Urothelium cell line (cell line): ENCODE measurements around the gene NRCAM.
"Not testable (repeated sequence)": the region's sequence is repeated elsewhere in the genome, so short reads cannot be mapped to it uniquely, and the experiment has no call there.

Source experiments
- DNase-seq: peaks from one replicate; pipeline ENCODE4 v3.0.0; 2011; ENCODE audit warnings: low spot score, mixed read lengths
- FAIRE-seq: peaks from 2 replicates; lab custom pipeline; 2011; peaks lifted over from hg19 to GRCh38; lab: Jason Lieb, UNC

Gene NRCAM

DNA sequence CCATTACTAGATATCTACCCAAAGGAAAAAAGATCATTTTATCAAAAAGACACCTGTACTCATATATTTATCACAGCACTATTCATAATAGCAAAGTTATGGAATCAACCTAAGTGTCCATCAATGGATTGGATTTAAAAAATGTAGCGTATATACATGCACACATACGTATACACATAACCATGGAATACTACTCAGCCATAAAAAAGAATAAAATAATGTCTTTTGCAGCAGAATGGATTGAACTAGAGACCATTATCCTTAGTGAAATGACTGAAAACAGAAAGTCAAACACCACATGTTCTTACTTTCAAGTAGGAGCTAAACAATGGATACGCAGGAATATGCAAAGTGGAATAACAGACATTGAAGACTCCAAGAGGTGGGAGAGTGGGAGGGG lies 168.4 kb downstream of the NRCAM start:
- FAIRE-seq: no peak
- no peak for DNase-seq

DNA sequence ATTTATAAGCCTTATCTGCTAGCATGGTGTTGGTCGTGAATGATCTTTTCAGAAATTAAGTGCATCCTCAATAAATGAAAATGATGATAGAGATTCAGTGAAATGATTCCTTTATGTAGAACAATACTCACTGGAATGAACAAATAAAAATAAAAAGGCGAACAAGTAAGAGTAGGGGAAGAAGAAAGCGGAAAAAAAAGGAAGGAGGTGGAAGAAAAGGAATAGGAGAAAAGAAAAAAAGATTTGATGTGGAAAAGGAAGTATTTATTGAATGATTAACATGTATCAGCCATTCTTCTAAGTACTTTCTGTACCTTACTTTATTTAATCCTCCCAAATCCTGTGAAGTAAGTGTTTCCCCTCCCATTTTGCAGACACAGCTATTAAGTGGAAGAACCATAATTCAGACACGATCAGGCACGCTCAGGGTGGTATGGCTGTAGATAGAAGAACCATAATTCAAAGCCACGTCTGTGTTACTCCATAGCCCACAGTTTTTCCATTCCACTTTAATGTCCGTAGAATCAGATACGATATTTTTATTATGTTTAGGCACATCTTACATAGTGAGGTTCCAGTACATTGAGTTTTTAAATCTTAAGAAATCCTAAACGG lies 169.8 kb downstream of the NRCAM start:
- FAIRE-seq (no peak), DNase-seq (no peak)

DNA sequence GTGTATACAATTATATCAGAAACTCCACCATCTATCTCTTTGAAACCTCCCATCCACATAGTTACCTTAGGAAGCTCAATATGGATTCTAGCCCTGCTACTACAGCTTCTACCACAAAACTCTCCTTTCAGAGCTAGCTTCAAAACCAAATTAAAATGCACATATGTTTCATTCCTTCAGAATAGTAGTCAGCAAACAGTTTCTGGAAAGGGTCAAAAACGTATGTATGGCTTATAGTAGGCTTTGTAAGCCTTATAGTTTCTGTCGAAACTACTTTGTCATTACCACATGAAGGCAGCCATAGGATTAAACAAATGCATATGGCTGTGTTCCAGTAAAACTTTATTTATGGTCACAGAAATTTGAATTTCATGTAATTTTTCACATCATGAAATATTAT lies 170.5 kb downstream of the NRCAM start:
- DNase-seq (no peak), FAIRE-seq (no peak)

GRCh38 chr7:108285003-108285368 lies 171.2 kb downstream of the NRCAM start:
- no peak for FAIRE-seq
- no peak for DNase-seq

GRCh38 chr7:108284349-108285002 lies 171.8 kb downstream of the NRCAM start:
- FAIRE-seq (no peak), DNase-seq (no peak)

DNA sequence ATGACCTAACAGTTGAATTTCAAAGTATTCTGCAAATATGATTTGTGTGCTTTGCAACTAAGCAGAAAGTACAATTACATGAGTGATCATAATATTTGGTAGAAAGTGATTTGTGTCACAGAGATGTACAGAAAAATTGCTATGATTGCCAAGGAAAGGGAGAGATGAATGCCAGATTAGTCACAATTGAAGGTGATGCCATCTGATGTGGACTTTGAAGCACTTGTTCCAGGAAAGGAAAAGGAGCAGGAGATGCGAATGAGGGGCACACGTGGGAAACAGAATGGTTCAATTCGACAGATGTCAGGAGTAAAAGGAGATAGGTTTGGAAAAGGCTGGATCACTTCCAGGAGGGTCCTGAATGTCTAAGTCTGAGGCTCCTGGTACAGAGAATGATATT lies 173.0 kb downstream of the NRCAM start:
- no peak for DNase-seq

DNA sequence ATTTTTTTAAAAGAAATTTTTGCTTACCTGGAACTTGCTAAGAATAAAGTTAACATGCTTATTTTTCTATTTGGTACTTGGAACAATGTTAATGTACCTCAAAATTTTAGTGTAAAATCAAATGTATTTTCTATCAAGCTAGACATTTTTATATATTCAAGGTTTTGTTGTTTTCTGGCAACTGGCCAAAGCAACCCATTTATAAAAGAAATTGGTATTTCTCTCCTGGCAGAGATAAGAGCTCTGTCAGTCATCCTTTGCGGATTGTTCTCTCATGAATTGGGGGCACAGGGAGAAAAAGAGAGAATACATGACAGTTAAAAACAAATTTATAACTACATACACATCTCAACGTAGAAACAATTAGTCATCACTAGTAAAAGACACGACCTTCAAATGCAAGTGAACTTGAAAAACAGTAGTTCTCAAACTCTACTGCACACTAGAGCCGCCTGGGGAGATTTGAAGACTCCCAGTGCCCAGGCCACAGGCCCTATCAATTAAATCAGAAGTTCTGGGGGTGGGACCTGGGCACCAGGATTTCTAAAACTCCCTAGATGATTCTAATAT lies 173.7 kb downstream of the NRCAM start:
- FAIRE-seq: no peak
- no peak for DNase-seq

More for the DNA sequence above, 173.0 kb downstream of the NRCAM start:
- FAIRE-seq: no peak

- FAIRE-seq: no peak
- no peak for DNase-seq
Measured at GRCh38 chr7:108280136-108280535, 176.1 kb downstream of the NRCAM start.

DNA sequence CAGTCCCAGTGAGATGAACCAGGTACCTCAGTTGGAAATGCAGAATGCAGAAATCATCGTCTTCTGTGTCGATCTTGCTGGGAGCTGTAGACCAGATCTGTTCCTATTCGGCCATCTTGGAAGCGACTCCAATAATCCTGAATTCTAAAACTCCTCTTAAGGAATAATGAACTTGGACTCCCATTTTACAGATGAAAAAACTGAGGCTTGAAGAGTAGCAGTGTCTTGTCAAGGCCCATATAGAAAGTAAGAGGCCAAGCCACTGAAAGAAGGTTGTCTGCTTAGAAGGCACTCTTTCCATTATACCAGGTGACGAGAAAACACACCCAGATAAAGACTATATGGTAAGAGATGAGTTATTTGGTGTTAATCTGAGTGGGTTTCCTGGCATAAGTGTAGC lies 177.5 kb downstream of the NRCAM start:
- FAIRE-seq (no peak), DNase-seq (no peak)

DNA sequence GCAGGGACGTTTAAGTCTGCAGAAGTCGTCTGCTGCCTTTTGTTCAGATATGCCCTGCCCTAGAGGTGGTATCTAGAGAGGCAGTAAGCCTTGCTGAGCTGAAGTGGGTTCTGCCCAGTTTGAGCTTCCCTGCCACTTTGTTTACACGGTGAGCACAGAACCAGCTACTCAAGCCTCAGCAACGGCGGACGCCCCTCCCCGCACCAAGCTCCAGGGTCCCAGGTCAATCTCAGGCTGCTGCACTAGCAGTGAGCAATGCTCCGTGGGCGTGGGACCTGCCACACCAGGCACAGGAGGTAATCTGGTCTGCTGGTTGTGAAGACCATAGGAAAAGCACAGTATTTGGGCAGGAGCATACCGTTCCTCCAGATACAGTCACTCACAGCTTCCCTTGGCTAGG lies 178.0 kb downstream of the NRCAM start:
- FAIRE-seq (no peak), DNase-seq (no peak)

DNA sequence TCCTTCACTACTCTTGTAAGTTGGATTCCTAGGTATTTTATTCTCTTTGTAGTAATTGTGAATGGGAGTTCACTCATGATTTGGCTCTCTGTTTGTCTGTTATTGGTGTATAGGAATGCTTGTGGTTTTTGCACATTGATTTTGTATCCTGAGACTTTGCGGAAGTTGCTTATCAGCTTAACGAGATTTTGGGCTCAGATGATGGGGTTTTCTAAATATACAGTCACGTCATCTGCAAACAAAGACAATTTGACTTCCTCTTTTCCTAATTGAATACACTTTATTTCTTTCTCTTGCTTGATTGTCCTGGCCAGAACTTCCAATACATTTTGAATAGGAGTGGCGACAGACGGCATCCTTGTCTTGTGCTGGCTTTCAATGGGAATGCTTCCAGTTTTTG lies 181.8 kb downstream of the NRCAM start:
- FAIRE-seq: not testable (repeated sequence)

DNA sequence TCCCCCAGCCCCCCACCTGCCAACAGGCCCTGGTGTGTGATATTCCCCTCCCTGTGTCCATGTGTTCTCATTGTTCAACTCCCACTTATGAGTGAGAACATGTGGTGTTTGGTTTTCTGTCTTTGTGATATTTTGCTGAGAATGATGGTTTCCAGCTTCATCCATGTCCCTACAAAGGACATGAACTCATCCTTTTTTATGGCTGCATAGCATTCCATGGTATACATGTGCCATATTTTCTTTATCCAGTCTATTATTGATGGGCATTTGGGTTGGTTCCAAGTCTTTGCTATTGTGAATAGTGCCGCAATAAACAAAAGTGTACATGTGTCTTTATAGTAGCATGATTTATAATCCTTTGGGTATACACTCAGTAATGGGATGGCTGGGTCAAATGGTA lies 183.3 kb downstream of the NRCAM start:
- not testable (repeated sequence) for DNase-seq, FAIRE-seq

More for the DNA sequence above, 181.8 kb downstream of the NRCAM start:
- not testable (repeated sequence) for DNase-seq

DNA sequence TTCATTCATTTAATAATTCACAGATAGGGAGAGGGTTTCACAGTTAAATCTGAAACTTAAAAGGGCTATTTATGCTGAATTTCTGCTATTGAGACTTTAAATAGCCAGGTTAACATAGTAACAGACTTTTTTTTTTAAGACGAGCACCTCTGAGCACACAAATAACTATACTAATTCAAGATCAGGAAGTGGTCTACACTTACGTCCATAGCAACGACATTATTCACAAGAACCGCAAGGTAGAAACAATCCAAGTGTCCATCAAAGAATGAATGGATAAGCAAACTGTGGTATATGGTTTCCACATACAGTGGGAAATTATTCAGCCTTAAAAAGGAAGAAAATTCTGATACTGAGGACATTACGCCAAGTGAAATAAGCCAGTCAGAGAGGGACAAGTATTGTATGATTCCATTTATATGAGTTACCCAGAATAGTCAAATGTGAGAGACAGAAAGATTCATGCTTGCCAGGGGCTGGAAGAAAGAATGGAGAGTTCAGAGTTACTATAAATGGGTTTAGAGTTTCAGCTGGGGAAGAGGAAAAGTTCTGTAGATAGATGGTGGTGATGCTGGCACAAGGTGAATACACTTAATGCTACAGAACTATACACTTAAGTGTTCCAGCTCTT lies 185.7 kb downstream of the NRCAM start:
- no peak for FAIRE-seq
- peak; percentile 25 for DNase-seq

- FAIRE-seq (no peak), DNase-seq (no peak)
Measured at GRCh38 chr7:108268200-108268820, 187.9 kb downstream of the NRCAM start.

- FAIRE-seq (no peak), DNase-seq (no peak)
Measured at GRCh38 chr7:108267615-108268014, 188.6 kb downstream of the NRCAM start.

DNA sequence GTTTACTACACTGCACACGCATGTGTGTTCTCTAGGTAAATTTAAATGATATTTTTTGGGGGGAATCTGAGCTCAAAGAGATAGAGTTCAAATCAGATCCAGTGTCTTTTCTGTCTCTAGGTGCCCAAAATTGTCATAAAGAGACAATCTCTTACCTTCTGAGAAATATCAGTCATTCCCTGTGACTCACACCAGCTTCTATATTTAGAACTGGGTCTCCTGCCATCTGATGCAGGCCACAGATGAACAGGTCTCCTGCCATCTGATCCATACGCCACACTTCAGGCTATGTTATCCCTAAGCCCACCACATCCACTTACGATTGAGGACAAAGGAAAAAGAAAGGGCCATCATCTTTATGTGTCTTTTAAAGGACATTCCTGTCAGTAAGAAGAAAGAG lies 189.7 kb downstream of the NRCAM start:
- FAIRE-seq: no peak
- DNase-seq: peak; percentile 33

GRCh38 chr7:108266035-108266434 lies 190.2 kb downstream of the NRCAM start:
- no peak for FAIRE-seq

DNA sequence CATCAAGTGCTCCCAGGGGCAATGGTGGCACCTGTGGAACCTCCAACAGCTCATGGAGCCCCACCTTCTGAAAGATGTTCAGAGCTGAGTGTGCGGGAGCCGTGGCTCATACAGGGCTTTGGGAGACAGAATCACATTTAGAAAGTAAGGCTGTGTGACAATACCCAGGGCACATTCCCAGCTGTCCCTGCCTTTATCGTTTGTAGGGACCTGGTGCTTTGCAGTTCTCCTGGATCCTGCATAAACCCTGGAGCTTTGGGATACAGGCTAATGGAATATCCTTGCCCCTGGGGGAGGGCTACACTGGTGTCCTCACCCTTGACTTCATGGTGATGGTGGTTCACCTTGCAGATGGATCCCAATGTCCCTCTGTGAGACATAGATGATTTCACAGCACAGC lies 191.2 kb downstream of the NRCAM start:
- no peak for FAIRE-seq
- no peak for DNase-seq

More at GRCh38 chr7:108266035-108266434, 190.2 kb downstream of the NRCAM start:
- DNase-seq: no peak

DNA sequence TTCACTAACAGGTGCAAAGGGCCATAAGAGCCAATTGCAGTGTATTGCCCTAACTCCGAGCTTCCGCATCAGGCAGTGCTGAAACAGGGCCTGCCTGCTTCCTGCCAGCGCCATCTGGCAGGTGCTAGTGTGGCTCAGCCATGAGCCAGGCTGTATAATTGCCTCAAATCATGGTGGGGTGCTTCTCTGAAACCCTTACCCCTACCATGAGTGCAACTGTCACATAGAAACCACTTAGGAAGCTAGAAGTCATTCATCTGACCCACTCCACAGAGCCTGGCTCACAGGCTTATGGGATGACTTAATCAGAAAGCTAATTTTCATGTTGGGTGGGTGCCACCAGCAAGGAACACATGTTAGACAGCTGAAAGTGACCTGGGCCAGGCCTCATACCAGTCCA lies 192.8 kb downstream of the NRCAM start:
- FAIRE-seq (no peak), DNase-seq (no peak)

GRCh38 chr7:108261560-108262255 lies 194.5 kb downstream of the NRCAM start:
- DNase-seq (no peak), FAIRE-seq (no peak)

DNA sequence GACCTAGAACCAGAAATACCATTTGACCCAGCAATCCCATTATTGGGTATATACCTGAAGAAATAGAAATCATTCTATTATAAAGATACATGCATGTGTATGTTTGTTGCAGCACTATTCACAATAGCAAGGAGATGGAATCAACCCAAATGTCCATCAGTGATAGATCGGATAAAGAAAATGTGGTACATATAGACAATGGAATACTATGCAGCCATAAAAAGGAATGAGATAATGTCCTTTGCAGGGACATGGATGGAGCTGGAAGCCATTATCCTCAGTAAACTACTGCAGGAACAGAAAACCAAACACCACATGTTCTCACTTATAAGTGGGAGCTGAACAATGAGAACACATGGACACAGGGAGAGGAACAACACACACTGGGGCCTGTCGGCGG lies 196.8 kb downstream of the NRCAM start:
- not testable (repeated sequence) for FAIRE-seq, DNase-seq
